H9 (cell line): Measurements from ENCODE around the gene NTSR2. TPM values are rescaled to one million over a fixed set of nuclear protein-coding genes. Genes with fewer than 3 reads are reported as not detected.

Experiments
- DNase-seq: peaks from one replicate; pipeline ENCODE4 v3.0.0-alpha.2; 2017
- H2AFZ ChIP-seq: one replicate; pipeline ENCODE4 v1.6.1; 2013; ENCODE audit warnings: mild to moderate bottlenecking, low read length, control low read depth, moderate library complexity
- H2AK5ac ChIP-seq: 2 replicates; pipeline ENCODE4 v1.6.1; 2013; ENCODE audit warnings: low read length, control low read depth, mixed read lengths; ENCODE audit not compliant: insufficient read length
- H2BK120ac ChIP-seq: one replicate; pipeline ENCODE4 v1.6.1; 2013; ENCODE audit warnings: low read depth, mild to moderate bottlenecking, low read length, control low read depth, inconsistent platforms; ENCODE audit not compliant: poor library complexity, severe bottlenecking
- H2BK12ac ChIP-seq: 2 replicates; pipeline ENCODE4 v1.6.1; 2013; ENCODE audit warnings: low read length, control low read depth, mixed read lengths, low read depth; ENCODE audit not compliant: insufficient read length
- H2BK15ac ChIP-seq: 2 replicates; pipeline ENCODE4 v1.6.1; 2013; ENCODE audit warnings: low read depth, low read length, control low read depth
- H2BK20ac ChIP-seq: one replicate; pipeline ENCODE4 v1.6.1; 2013; ENCODE audit warnings: low read depth, mild to moderate bottlenecking, low read length, control low read depth, inconsistent platforms; ENCODE audit not compliant: poor library complexity, severe bottlenecking
- H2BK5ac ChIP-seq: 2 replicates; pipeline ENCODE4 v1.6.1; 2013; ENCODE audit warnings: low read length, control low read depth, mixed read lengths; ENCODE audit not compliant: insufficient read length
- H3K14ac ChIP-seq: 2 replicates; pipeline ENCODE4 v1.6.1; 2013; ENCODE audit warnings: low read length, control low read depth; ENCODE audit not compliant: insufficient read depth
- H3K18ac ChIP-seq: 2 replicates; pipeline ENCODE4 v1.6.1; 2013; ENCODE audit warnings: low read depth, mild to moderate bottlenecking, mixed read lengths, low read length, control low read depth; ENCODE audit not compliant: insufficient read length
- H3K23ac ChIP-seq: 2 replicates; pipeline ENCODE4 v1.6.1; 2013; ENCODE audit warnings: low read length, control low read depth, mixed read lengths, low read depth; ENCODE audit not compliant: insufficient read length
- H3K23me2 ChIP-seq: 2 replicates; pipeline ENCODE4 v1.6.1; 2013; ENCODE audit warnings: low read depth, mild to moderate bottlenecking, mixed read lengths, low read length, control low read depth; ENCODE audit not compliant: insufficient read length, poor library complexity, severe bottlenecking
- H3K27ac ChIP-seq: 2 replicates; pipeline ENCODE4 v1.5.1; 2013; ENCODE audit warnings: low read length, control low read depth, mixed read lengths, low read depth; ENCODE audit not compliant: insufficient read length
- H3K27me3 ChIP-seq: 2 replicates; pipeline ENCODE4 v1.6.1; 2013; ENCODE audit warnings: low read length, control low read depth, inconsistent platforms; ENCODE audit not compliant: insufficient read depth
- H3K4ac ChIP-seq: 2 replicates; pipeline ENCODE4 v1.6.1; 2013; ENCODE audit warnings: low read depth, mild to moderate bottlenecking, control low read depth, inconsistent platforms, low read length, moderate library complexity
- H3K4me1 ChIP-seq: 2 replicates; pipeline ENCODE4 v1.6.1; 2013; ENCODE audit warnings: low read length, control low read depth, inconsistent platforms; ENCODE audit not compliant: insufficient read depth
- H3K4me2 ChIP-seq: 2 replicates; pipeline ENCODE4 v1.6.1; 2013; ENCODE audit warnings: low read length, control low read depth, mixed read lengths; ENCODE audit not compliant: insufficient read length, insufficient read depth
- H3K56ac ChIP-seq: 2 replicates; pipeline ENCODE4 v1.6.1; 2013; ENCODE audit warnings: low read depth, mild to moderate bottlenecking, mixed read lengths, low read length, control low read depth; ENCODE audit not compliant: insufficient read length
- H3K79me1 ChIP-seq: 2 replicates; pipeline ENCODE4 v1.6.1; 2013; ENCODE audit warnings: low read depth, mild to moderate bottlenecking, moderate library complexity, low read length, control low read depth, inconsistent platforms; ENCODE audit not compliant: insufficient read depth, poor library complexity, severe bottlenecking
- H3K79me2 ChIP-seq: 2 replicates; pipeline ENCODE4 v1.6.1; 2013; ENCODE audit warnings: low read length, control low read depth, inconsistent platforms; ENCODE audit not compliant: insufficient read depth
- H3K9ac ChIP-seq: 2 replicates; pipeline ENCODE4 v1.6.1; 2013; ENCODE audit warnings: low read length, control low read depth, mixed read lengths; ENCODE audit not compliant: insufficient read length; ENCODE audit errors: extremely low read depth
- H3K9me3 ChIP-seq: one replicate; pipeline ENCODE4 v1.6.1; 2013; ENCODE audit warnings: low read depth, low read length, inconsistent platforms; ENCODE audit not compliant: control insufficient read depth
- H3T11ph ChIP-seq: one replicate; pipeline ENCODE4 v1.6.1; 2013; ENCODE audit warnings: mild to moderate bottlenecking, low read length, control low read depth, inconsistent platforms
- H4K20me1 ChIP-seq: one replicate; pipeline ENCODE4 v1.6.1; 2013; ENCODE audit not compliant: control insufficient read depth, insufficient read length, insufficient read depth
- H4K5ac ChIP-seq: 2 replicates; pipeline ENCODE4 v1.6.1; 2013; ENCODE audit warnings: low read depth, mild to moderate bottlenecking, mixed read lengths, low read length, control low read depth; ENCODE audit not compliant: insufficient read length
- H4K8ac ChIP-seq: replicated peaks from 2 replicates; pipeline ENCODE4 v1.6.1; 2013; ENCODE audit warnings: low read length, control low read depth, mixed read lengths, low read depth; ENCODE audit not compliant: insufficient read length
- H4K91ac ChIP-seq: 2 replicates; pipeline ENCODE4 v1.6.1; 2013; ENCODE audit warnings: low read depth, mild to moderate bottlenecking, moderate library complexity, mixed read lengths, low read length, control low read depth; ENCODE audit not compliant: insufficient read length
- H3K27ac Mint-ChIP-seq, 3 experiments: 2 replicates in 2 of 3; 3 replicates in 1 of 3; pipeline ENCODE4 v1.8.0; 2020 to 2021; ENCODE audit warnings: mixed read lengths in 3 of 3, mild to moderate bottlenecking in 1 of 3, moderate library complexity in 1 of 3
- H3K27me3 Mint-ChIP-seq: 2 replicates; pipeline ENCODE4 v1.8.0; 2021; ENCODE audit warnings: low read depth, mild to moderate bottlenecking, moderate library complexity, mixed read lengths
- H3K36me3 Mint-ChIP-seq, 3 experiments: 2 replicates in 2 of 3; 3 replicates in 1 of 3; pipeline ENCODE4 v1.8.0; 2020 to 2021; ENCODE audit warnings: low read depth in 3 of 3, mixed read lengths in 3 of 3; ENCODE audit not compliant: insufficient read depth in 1 of 3
- H3K4me1 Mint-ChIP-seq, 2 experiments: 2 replicates each; pipeline ENCODE4 v1.8.0; 2020; ENCODE audit warnings: mixed read lengths in 2 of 2
- H3K4me3 Mint-ChIP-seq, 2 experiments: 2 replicates in 1 of 2; 3 replicates in 1 of 2; pipeline ENCODE4 v1.8.0; 2020 to 2021; ENCODE audit warnings: mild to moderate bottlenecking in 2 of 2, mixed read lengths in 2 of 2, moderate library complexity in 1 of 2
- H3K9me3 Mint-ChIP-seq, 2 experiments: 2 replicates in 1 of 2; 3 replicates in 1 of 2; pipeline ENCODE4 v1.8.0; 2020; ENCODE audit warnings: mild to moderate bottlenecking in 2 of 2, mixed read lengths in 2 of 2, moderate library complexity in 1 of 2
- CTCF ChIP-seq: fragments of 200-600 bp; sonication (generic); conservative IDR thresholded peaks from 3 replicates; pipeline ENCODE4 v1.8.0; 2021; ENCODE audit warnings: antibody characterized with exemption, mild to moderate bottlenecking
- WGBS: extraction: QIAGEN DNeasy Blood & Tissue Kit; methylation state at CpG from one replicate; pipeline ENCODE4 v1.1.7; 2013; ENCODE audit warnings: missing lambda C conversion rate, low lambda C conversion rate, mixed read lengths; ENCODE audit not compliant: insufficient read length; ENCODE audit errors: extremely low coverage; 5-methylcytosine and 5-hydroxymethylcytosine counted together
- total RNA-seq: library from RNA; stranded (reverse); gene quantifications from 2 replicates; pipeline ENCODE4 v1.2.1, GENCODE V29; 2021

The NTSR2 gene
- total RNA-seq, 1 experiment from 2014 or later = not detected

GRCh38 chr2:11613297-11613696 lies 56.7 kb downstream of the NTSR2 start:
- H3T11ph ChIP-seq = no peak overlapping the region
- H4K5ac ChIP-seq = no peak overlapping the region
- H4K20me1 ChIP-seq = no peaks in the 10 kb centered on the region
- Mint-ChIP-seq H3K4me1 (no peaks in the 10 kb centered on the region), H3K4me3 (no peak overlapping the region), H3K9me3 (no peaks in the 10 kb centered on the region), H3K27me3 (no peaks in the 10 kb centered on the region), H3K36me3 (peaks cover 31 to 49% (median 32%) of the 10 kb centered on the region in 3 experiments), H3K27ac (no peak overlapping the region)
- H3K9ac ChIP-seq = no peak overlapping the region
- TF ChIP-seq CTCF = no peak
- H3K79me1 ChIP-seq = no peaks in the 10 kb centered on the region
- H4K91ac ChIP-seq = no peak overlapping the region
- no peak overlapping the region for H2BK120ac ChIP-seq
- no peaks in the 10 kb centered on the region for H3K9me3 ChIP-seq
- H3K23me2 ChIP-seq = no peaks in the 10 kb centered on the region
- no peak overlapping the region for H4K8ac ChIP-seq
- H3K23ac ChIP-seq = no peak overlapping the region
- DNase-seq = no peak
- no peak overlapping the region for H3K27ac ChIP-seq
- H3K4me2 ChIP-seq = no peak overlapping the region
- no peak overlapping the region for H3K56ac ChIP-seq
- H2AK5ac ChIP-seq = no peak overlapping the region
- WGBS = no CpG with 5 or more reads among the region's 5 CpGs
- no peak overlapping the region for H3K4ac ChIP-seq
- H3K79me2 ChIP-seq = no peaks in the 10 kb centered on the region
- no peak overlapping the region for H3K18ac ChIP-seq
- no peak overlapping the region for H2BK5ac ChIP-seq
- no peak overlapping the region for H2AFZ ChIP-seq
- H2BK12ac ChIP-seq = no peak overlapping the region
- H2BK15ac ChIP-seq = no peak overlapping the region
- no peak overlapping the region for H2BK20ac ChIP-seq
- H3K4me1 ChIP-seq = no peaks in the 10 kb centered on the region
- no peak overlapping the region for H3K14ac ChIP-seq
- no peaks in the 10 kb centered on the region for H3K27me3 ChIP-seq
